GM18868 (cell line): ENCODE measurements around the gene MSN.
A peak's percentile ranks its signal among the peaks of the same experiment; 100 is the strongest.
"Not testable (repeated sequence)": the region's sequence is repeated elsewhere in the genome, so short reads cannot be mapped to it uniquely, and the experiment has no call there.

Experiments used
- ATAC-seq: cut with Tn5 transposase; IDR thresholded peaks from one replicate; pipeline ENCODE4 v1.9.1; 2021; ENCODE audit warnings: mild to moderate bottlenecking, moderate library complexity; ENCODE audit not compliant: unreplicated experiment

Gene MSN

GRCh38 chrX:65712005-65712806 lies 44.8 kb downstream of the MSN start:
- ATAC-seq, result no peak

GRCh38 chrX:65718538-65718937 lies 51.1 kb downstream of the MSN start:
- no peak for ATAC-seq

GRCh38 chrX:65720381-65720964 lies 53.0 kb downstream of the MSN start:
- ATAC-seq, result no peak

GRCh38 chrX:65723706-65724105 lies 56.3 kb downstream of the MSN start:
- peak; percentile 79 for ATAC-seq

- ATAC-seq, result no peak
These were observed 59.3 kb downstream of the MSN start for GRCh38 chrX:65726715-65727114.

GRCh38 chrX:65731684-65732289 lies 64.3 kb downstream of the MSN start:
- peak; percentile 63 for ATAC-seq

- peak; percentile 35 for ATAC-seq
These were observed 73.5 kb downstream of the MSN start for GRCh38 chrX:65740909-65741308.

GRCh38 chrX:65741823-65742222 lies 74.4 kb downstream of the MSN start:
- peak; percentile 50 for ATAC-seq

- ATAC-seq, result no peak
These were observed 77.5 kb downstream of the MSN start for GRCh38 chrX:65744965-65745364.

- peak; percentile 28 for ATAC-seq
These were observed 78.0 kb downstream of the MSN start for GRCh38 chrX:65745427-65745826.

- no peak for ATAC-seq
These were observed 78.5 kb downstream of the MSN start for GRCh38 chrX:65745992-65746391.

- peak; percentile 78 for ATAC-seq
These were observed 83.4 kb downstream of the MSN start for GRCh38 chrX:65750674-65751469.

- ATAC-seq, result no peak
These were observed 84.1 kb downstream of the MSN start for GRCh38 chrX:65751519-65751918.

- no peak for ATAC-seq
These were observed 84.8 kb downstream of the MSN start for GRCh38 chrX:65752294-65752693.

- no peak for ATAC-seq
These were observed 88.3 kb downstream of the MSN start for GRCh38 chrX:65755786-65756185.

- no peak for ATAC-seq
These were observed 90.5 kb downstream of the MSN start for GRCh38 chrX:65757943-65758342.

- no peak for ATAC-seq
These were observed 91.1 kb downstream of the MSN start for GRCh38 chrX:65758505-65758904.

- ATAC-seq, result not testable (repeated sequence)
These were observed 92.1 kb downstream of the MSN start for GRCh38 chrX:65759525-65759924.

GRCh38 chrX:65769564-65770292 lies 102.3 kb downstream of the MSN start:
- ATAC-seq, result no peak

GRCh38 chrX:65772842-65773241 lies 105.4 kb downstream of the MSN start:
- ATAC-seq, result no peak

GRCh38 chrX:65781845-65782244 lies 114.4 kb downstream of the MSN start:
- ATAC-seq, result no peak
